Colonic mucosa (tissue), 4 donors: ENCODE measurements around the gene RASGRF1. TPM values are rescaled to one million over a fixed set of nuclear protein-coding genes. Genes with fewer than 3 reads are reported as not detected.

Experiments
- DNase-seq: peaks from one replicate; pipeline ENCODE4 v3.0.0-alpha.2; 2020
- H3K27ac ChIP-seq: fragments of 200-600 bp; one replicate; pipeline ENCODE4 v1.8.0; 2021
- H3K27me3 ChIP-seq: fragments of 200-600 bp; one replicate; pipeline ENCODE4 v1.8.0; 2021
- H3K36me3 ChIP-seq: fragments of 200-600 bp; one replicate; pipeline ENCODE4 v1.8.0; 2021
- H3K4me1 ChIP-seq: fragments of 200-600 bp; one replicate; pipeline ENCODE4 v1.8.0; 2021; ENCODE audit warnings: mild to moderate bottlenecking
- H3K4me3 ChIP-seq: fragments of 200-600 bp; one replicate; pipeline ENCODE4 v1.8.0; 2021
- H3K9ac ChIP-seq, 2 donors: one replicate each; pipeline ENCODE4 v1.7.0; 2013; ENCODE audit warnings: control low read depth in 2 of 2, low read depth in 2 of 2, low read length in 2 of 2
- H3K9me3 ChIP-seq: fragments of 200-600 bp; one replicate; pipeline ENCODE4 v1.8.0; 2021
- CTCF ChIP-seq: fragments of 200-600 bp; IDR thresholded peaks from one replicate; pipeline ENCODE4 v1.8.0; 2022; ENCODE audit warnings: antibody characterized with exemption, mild to moderate bottlenecking
- intact Hi-C: fragments of 100-400 bp; cut with DNase I; formaldehyde crosslinking; loops from one replicate; pipeline ENCODE4 v1.14.1; 2022
- total RNA-seq, 2 donors: library from RNA; stranded (reverse); fragmentation: NEBNext Ultra II Directional in 1 of 2; extraction: Animal tissue kit (Norgen Biotek cat#: 25700) in 1 of 2; gene quantifications; one replicate each; pipeline ENCODE4 v1.2.1, GENCODE V29; 2021
- donor health status: healthy.
- donor health status: DM: no; HTN: no; CAD: no.
- donor health status: DM: no; HTN: no; CAD: no.

RASGRF1 gene
- total RNA-seq, 2 donors from 2014 or later = 0.15 to 0.56 TPM

- H3K9ac ChIP-seq = no peak overlapping the region
- H3K9me3 ChIP-seq = no peaks in the 10 kb centered on the region
- no peak for TF ChIP-seq CTCF
- H3K4me1 ChIP-seq = no peaks in the 10 kb centered on the region
- H3K27ac ChIP-seq = no peak overlapping the region
- H3K36me3 ChIP-seq = no peaks in the 10 kb centered on the region
- no peak overlapping the region for H3K4me3 ChIP-seq
- no peak for DNase-seq
- intact Hi-C loops = no loop called here
- H3K27me3 ChIP-seq = no peaks in the 10 kb centered on the region
Observed at GRCh38 chr15:79046691-79047404, 43.7 kb downstream of the RASGRF1 start.

DNA sequence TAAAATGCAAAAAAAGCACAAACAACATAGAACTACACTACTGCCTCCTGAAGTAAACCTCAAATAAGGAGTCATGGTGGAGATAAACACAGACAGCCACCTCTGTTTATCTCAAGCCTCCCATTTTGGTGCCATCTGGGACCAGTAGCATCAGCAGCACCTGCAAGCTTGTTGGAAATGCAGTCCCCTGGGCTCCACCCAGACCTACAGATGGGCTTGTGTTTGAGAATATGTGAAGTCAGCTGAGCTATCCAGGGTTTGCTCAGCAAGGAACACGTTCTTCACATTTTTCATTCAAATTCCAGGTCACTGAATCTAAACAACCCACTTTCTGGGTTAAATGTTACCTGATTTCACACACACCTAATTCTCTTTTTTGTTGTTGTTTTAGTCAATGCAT lies 45.5 kb downstream of the RASGRF1 start:
- Histone ChIP-seq H3K9me3 (no peaks in the 10 kb centered on the region), H3K36me3 (no peaks in the 10 kb centered on the region), H3K9ac (no peak overlapping the region), H3K27me3 (no peaks in the 10 kb centered on the region), H3K27ac (no peak overlapping the region), H3K4me1 (no peaks in the 10 kb centered on the region), H3K4me3 (no peak overlapping the region)
- TF ChIP-seq CTCF = no peak
- no peak for DNase-seq
- intact Hi-C loops = no loop called here

- no peak overlapping the region for H3K9ac ChIP-seq
- no peak for TF ChIP-seq CTCF
- H3K4me3 ChIP-seq = no peak overlapping the region
Observed at GRCh38 chr15:79042213-79042928, 48.2 kb downstream of the RASGRF1 start.

GRCh38 chr15:79041601-79042168 lies 48.9 kb downstream of the RASGRF1 start:
- DNase-seq = no peak
- TF ChIP-seq CTCF = no peak
- Histone ChIP-seq H3K9ac (no peak overlapping the region), H3K27ac (no peak overlapping the region), H3K4me3 (no peak overlapping the region), H3K9me3 (no peaks in the 10 kb centered on the region), H3K27me3 (no peaks in the 10 kb centered on the region), H3K4me1 (no peaks in the 10 kb centered on the region), H3K36me3 (no peaks in the 10 kb centered on the region)
- intact Hi-C loops = no loop called here

More at GRCh38 chr15:79042213-79042928, 48.2 kb downstream of the RASGRF1 start:
- Histone ChIP-seq H3K27me3 (no peaks in the 10 kb centered on the region), H3K9me3 (no peaks in the 10 kb centered on the region), H3K4me1 (no peaks in the 10 kb centered on the region), H3K27ac (no peak overlapping the region), H3K36me3 (no peaks in the 10 kb centered on the region)
- intact Hi-C loops = no loop called here
- DNase-seq = no peak

GRCh38 chr15:79037848-79038247 lies 52.7 kb downstream of the RASGRF1 start:
- intact Hi-C loops = no loop called here
- H3K9me3 ChIP-seq = no peaks in the 10 kb centered on the region
- no peak overlapping the region for H3K27ac ChIP-seq
- no peaks in the 10 kb centered on the region for H3K27me3 ChIP-seq
- no peak overlapping the region for H3K9ac ChIP-seq
- no peaks in the 10 kb centered on the region for H3K36me3 ChIP-seq
- TF ChIP-seq CTCF = no peak
- H3K4me3 ChIP-seq = no peak overlapping the region
- no peak for DNase-seq
- no peaks in the 10 kb centered on the region for H3K4me1 ChIP-seq
